Body of pancreas (tissue), 4 donors: ENCODE data around the gene PRDM10.

Experiments
- POLR2A ChIP-seq, 3 donors: fragments of 450-650 bp; IDR thresholded peaks; one replicate each; pipeline ENCODE4 v1.6.1; 2016; ENCODE audit warnings: antibody characterized with exemption in 3 of 3, mild to moderate bottlenecking in 2 of 3
- TF ChIP-seq, protein P1 (sequence below), 7 experiments: fragments of 450-650 bp in 4 of 7; fragments of 200-600 bp in 3 of 7; sonication (generic) in 3 of 7; IDR thresholded peaks; one replicate each; pipeline ENCODE4 v1.5.1; 2016 to 2019; ENCODE audit warnings: antibody characterized with exemption in 7 of 7

- TF ChIP-seq, protein P1, sequence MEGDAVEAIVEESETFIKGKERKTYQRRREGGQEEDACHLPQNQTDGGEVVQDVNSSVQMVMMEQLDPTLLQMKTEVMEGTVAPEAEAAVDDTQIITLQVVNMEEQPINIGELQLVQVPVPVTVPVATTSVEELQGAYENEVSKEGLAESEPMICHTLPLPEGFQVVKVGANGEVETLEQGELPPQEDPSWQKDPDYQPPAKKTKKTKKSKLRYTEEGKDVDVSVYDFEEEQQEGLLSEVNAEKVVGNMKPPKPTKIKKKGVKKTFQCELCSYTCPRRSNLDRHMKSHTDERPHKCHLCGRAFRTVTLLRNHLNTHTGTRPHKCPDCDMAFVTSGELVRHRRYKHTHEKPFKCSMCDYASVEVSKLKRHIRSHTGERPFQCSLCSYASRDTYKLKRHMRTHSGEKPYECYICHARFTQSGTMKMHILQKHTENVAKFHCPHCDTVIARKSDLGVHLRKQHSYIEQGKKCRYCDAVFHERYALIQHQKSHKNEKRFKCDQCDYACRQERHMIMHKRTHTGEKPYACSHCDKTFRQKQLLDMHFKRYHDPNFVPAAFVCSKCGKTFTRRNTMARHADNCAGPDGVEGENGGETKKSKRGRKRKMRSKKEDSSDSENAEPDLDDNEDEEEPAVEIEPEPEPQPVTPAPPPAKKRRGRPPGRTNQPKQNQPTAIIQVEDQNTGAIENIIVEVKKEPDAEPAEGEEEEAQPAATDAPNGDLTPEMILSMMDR (IDR thresholded peaks at IDR 0.05): no peak
- TF ChIP-seq POLR2A (IDR thresholded peaks at IDR 0.05): no peak
Observed at GRCh38 chr11:129946256-129946655, 56.4 kb downstream of the PRDM10 start.
